ENCODE data around the gene PLEKHM3.

GRCh38 chr2:207778298-207778882 is 246.9 kb downstream of the PLEKHM3 start:
- TF ChIP-seq CTCF (IDR thresholded peaks at IDR 0.05) = no peak
- TF ChIP-seq POLR2A (IDR thresholded peaks at IDR 0.05) = no peak
